Liver (tissue), 9 donors: ENCODE data around the gene UTP4. TPM values are rescaled to one million over a fixed set of nuclear protein-coding genes. Genes with fewer than 3 reads are reported as not detected.

ENCODE experiments used
- DNase-seq: peaks from one replicate; pipeline ENCODE4 v3.0.0-alpha.2; 2017; ENCODE audit warnings: low spot score
- H3K27ac ChIP-seq, 2 donors: one replicate each; pipeline ENCODE4 v1.7.0; 2013; ENCODE audit warnings: inconsistent platforms in 2 of 2, low read length in 2 of 2, control low read depth in 1 of 2, low read depth in 1 of 2, mild to moderate bottlenecking in 1 of 2
- H3K27me3 ChIP-seq, 4 donors: one replicate each; pipeline versions ENCODE4 v1.6.1 to v1.7.0; 2013; ENCODE audit warnings: low read length in 3 of 4, inconsistent platforms in 1 of 4, mild to moderate bottlenecking in 1 of 4, moderate library complexity in 1 of 4; ENCODE audit not compliant: control insufficient read depth in 4 of 4, insufficient read depth in 4 of 4
- H3K36me3 ChIP-seq, 4 donors: one replicate each; pipeline versions ENCODE4 v1.6.1 to v1.7.0; 2013; ENCODE audit warnings: low read length in 3 of 4, mild to moderate bottlenecking in 3 of 4, low read depth in 1 of 4, moderate library complexity in 1 of 4; ENCODE audit not compliant: control insufficient read depth in 4 of 4, insufficient read depth in 3 of 4
- H3K4me1 ChIP-seq, 4 donors: one replicate each; pipeline versions ENCODE4 v1.6.1 to v1.7.0; 2013; ENCODE audit warnings: low read length in 3 of 4, mild to moderate bottlenecking in 3 of 4, moderate library complexity in 1 of 4; ENCODE audit not compliant: control insufficient read depth in 4 of 4, insufficient read depth in 4 of 4
- H3K4me3 ChIP-seq, 3 donors: one replicate each; pipeline versions ENCODE4 v1.6.1 to v1.7.0; 2013; ENCODE audit warnings: low read length in 3 of 3, control low read depth in 1 of 3, low read depth in 1 of 3, mild to moderate bottlenecking in 1 of 3
- H3K9ac ChIP-seq, 2 donors: one replicate each; pipeline ENCODE4 v1.7.0; 2013; ENCODE audit warnings: low read length in 2 of 2, mild to moderate bottlenecking in 2 of 2, moderate library complexity in 2 of 2, control low read depth in 1 of 2, low read depth in 1 of 2
- H3K9me3 ChIP-seq, 4 donors: one replicate each; pipeline versions ENCODE4 v1.6.1 to v1.7.0; 2013; ENCODE audit warnings: low read length in 3 of 4; ENCODE audit not compliant: control insufficient read depth in 4 of 4
- EGR1 ChIP-seq, 2 donors: IDR thresholded peaks; 2 replicates each; pipeline ENCODE4 v1.6.1; 2016 to 2018; ENCODE audit warnings: antibody characterized with exemption in 2 of 2, low read depth in 2 of 2
- FOXA1 ChIP-seq: IDR thresholded peaks from 2 replicates; pipeline ENCODE4 v1.6.1; 2016; ENCODE audit warnings: antibody characterized with exemption
- FOXA2 ChIP-seq: IDR thresholded peaks from 2 replicates; pipeline ENCODE4 v1.6.1; 2016; ENCODE audit warnings: antibody characterized with exemption
- GABPA ChIP-seq, 2 donors: IDR thresholded peaks in 1 of 2; conservative IDR thresholded peaks in 1 of 2; 2 replicates each; pipeline ENCODE4 v1.6.1; 2016; ENCODE audit warnings: antibody characterized with exemption in 2 of 2, mild to moderate bottlenecking in 1 of 2, moderate library complexity in 1 of 2
- HNF4G ChIP-seq: IDR thresholded peaks from 2 replicates; pipeline ENCODE4 v1.6.1; 2016; ENCODE audit warnings: antibody characterized with exemption
- JUND ChIP-seq, 2 donors: IDR thresholded peaks; 2 replicates each; pipeline ENCODE4 v1.6.1; 2016; ENCODE audit warnings: antibody characterized with exemption in 2 of 2
- NR2F2 ChIP-seq: IDR thresholded peaks from 2 replicates; pipeline ENCODE4 v1.6.1; 2016; ENCODE audit warnings: antibody characterized with exemption
- RAD21 ChIP-seq, 2 donors: IDR thresholded peaks; 2 replicates each; pipeline ENCODE4 v1.6.1; 2016; ENCODE audit warnings: antibody characterized with exemption in 2 of 2, mild to moderate bottlenecking in 2 of 2
- RXRA ChIP-seq, 2 donors: IDR thresholded peaks; 2 replicates each; pipeline ENCODE4 v1.6.1; 2017 to 2018; ENCODE audit warnings: antibody characterized with exemption in 2 of 2, mild to moderate bottlenecking in 1 of 2
- SP1 ChIP-seq: IDR thresholded peaks from 2 replicates; pipeline ENCODE4 v1.6.1; 2018; ENCODE audit warnings: antibody characterized with exemption, mild to moderate bottlenecking
- TAF1 ChIP-seq: conservative IDR thresholded peaks from 2 replicates; pipeline ENCODE4 v1.6.1; 2016; ENCODE audit warnings: antibody characterized with exemption, mild to moderate bottlenecking
- YY1 ChIP-seq: IDR thresholded peaks from 2 replicates; pipeline ENCODE4 v1.6.1; 2016; ENCODE audit warnings: antibody characterized with exemption, mild to moderate bottlenecking
- WGBS: extraction: QIAGEN DNeasy Blood & Tissue Kit; methylation state at CpG from one replicate; pipeline ENCODE4 v1.1.7; 2013; 5-methylcytosine and 5-hydroxymethylcytosine counted together
- polyA plus RNA-seq, 2 donors: library from polyadenylated mRNA; stranded (reverse) in 1 of 2; unstranded in 1 of 2; fragments of 200-250 nt in 1 of 2; fragments of >200 nt in 1 of 2; fragmentation: Nextera tagmentation in 1 of 2; extraction: Ambion mirVana in 1 of 2; gene quantifications; one replicate each; pipeline versions ENCODE4 v1.2.1 to v1.2.3, GENCODE V29; 2013 to 2015
- total RNA-seq, 2 donors: library from RNA; depleted of rRNA; stranded (reverse); fragments of >200 nt; gene quantifications; one replicate each; pipeline ENCODE4 v1.2.3, GENCODE V29; 2014
- TF ChIP-seq, protein P1 (sequence below): IDR thresholded peaks from 2 replicates; pipeline ENCODE4 v1.6.1; 2016; ENCODE audit warnings: antibody characterized with exemption
- TF ChIP-seq, protein P2 (sequence below): IDR thresholded peaks from 2 replicates; pipeline ENCODE4 v1.6.1; 2016; ENCODE audit warnings: antibody characterized with exemption
- TF ChIP-seq, protein P3 (sequence below): fragments of 150-350 bp; IDR thresholded peaks from 2 replicates; pipeline ENCODE4 v1.5.1; 2017; ENCODE audit warnings: improper control_type of control experiment, low read depth, low read length; ENCODE audit not compliant: missing input control
- TF ChIP-seq, protein P4 (sequence below): IDR thresholded peaks from 2 replicates; pipeline ENCODE4 v1.6.1; 2016; ENCODE audit warnings: antibody characterized with exemption, mild to moderate bottlenecking
- donor health status: healthy.
- donor health status: healthy.
- donor health status: healthy.
- donor health status: healthy.
- donor health status: healthy.

UTP4 gene
- total and polyA plus RNA-seq, 4 donors, result 11.3 to 13.8 (median 12.4) TPM

DNA sequence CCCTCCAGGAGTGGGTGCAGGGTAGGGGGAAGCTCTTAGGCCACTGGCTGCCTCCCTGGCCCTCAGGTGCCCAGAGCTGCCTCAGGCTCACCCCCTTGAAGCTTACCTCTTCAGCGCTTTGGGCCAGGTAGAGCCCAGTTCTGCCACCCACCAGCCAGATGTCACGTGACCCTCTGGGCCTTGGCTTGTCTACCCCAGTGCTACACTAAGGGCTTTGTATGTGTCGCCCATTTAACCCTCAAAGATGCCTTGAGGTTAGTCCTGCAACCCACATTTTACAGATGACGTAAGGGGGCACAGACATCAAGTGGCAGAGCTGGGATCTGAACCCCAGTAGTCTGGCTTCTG is 23.6 kb upstream of the UTP4 start:
- TF ChIP-seq FOXA1 (no peak), NR2F2 (no peak), JUND (IDR thresholded peaks at IDR 0.05) (no peak), EGR1 (IDR thresholded peaks at IDR 0.05; ENCODE audit: low read depth in 2 of 2) (no peak), RAD21 (IDR thresholded peaks at IDR 0.05) (no peak), GABPA (IDR thresholded peaks at IDR 0.05 in 1 of 2, conservative IDR thresholded peaks at IDR 0.05 in 1 of 2) (no peak), HNF4G (no peak)
- 94% methylated on average over 4 of the region's 4 CpGs for WGBS
- Histone ChIP-seq H3K4me1 (peaks cover 12 to 38% (median 24%) of the 10 kb centered on the region in 4 donors), H3K27me3 (no peaks in the 10 kb centered on the region), H3K9me3 (no peaks in the 10 kb centered on the region), H3K36me3 (peaks cover 0 to 10% (median under 1%) of the 10 kb centered on the region in 4 donors), H3K27ac (no peak overlapping the region), H3K9ac (no peak overlapping the region), H3K4me3 (no peak overlapping the region)
- DNase-seq, result no peak

DNA sequence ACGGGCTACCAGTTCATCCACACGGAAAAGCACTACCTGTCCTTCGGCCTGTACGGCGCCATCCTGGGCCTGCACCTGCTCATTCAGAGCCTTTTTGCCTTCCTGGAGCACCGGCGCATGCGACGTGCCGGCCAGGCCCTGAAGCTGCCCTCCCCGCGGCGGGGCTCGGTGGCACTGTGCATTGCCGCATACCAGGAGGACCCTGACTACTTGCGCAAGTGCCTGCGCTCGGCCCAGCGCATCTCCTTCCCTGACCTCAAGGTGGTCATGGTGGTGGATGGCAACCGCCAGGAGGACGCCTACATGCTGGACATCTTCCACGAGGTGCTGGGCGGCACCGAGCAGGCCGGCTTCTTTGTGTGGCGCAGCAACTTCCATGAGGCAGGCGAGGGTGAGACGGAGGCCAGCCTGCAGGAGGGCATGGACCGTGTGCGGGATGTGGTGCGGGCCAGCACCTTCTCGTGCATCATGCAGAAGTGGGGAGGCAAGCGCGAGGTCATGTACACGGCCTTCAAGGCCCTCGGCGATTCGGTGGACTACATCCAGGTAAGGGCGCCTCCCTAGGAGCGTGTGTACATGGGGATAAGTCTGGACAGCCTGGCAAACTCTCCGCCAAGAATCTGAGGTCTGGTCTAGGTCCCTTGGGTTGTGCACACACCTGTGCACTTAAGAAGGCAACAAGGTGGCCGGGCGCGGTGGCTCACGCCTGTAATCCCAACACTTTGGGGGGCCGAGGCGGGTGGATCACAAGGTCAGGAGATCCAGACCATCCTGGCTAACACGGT is 22.8 kb upstream of the UTP4 start:
- 97% methylated on average over 48 of the region's 48 CpGs for WGBS
- no peak overlapping the region for H3K27ac ChIP-seq
- peaks cover 0 to 15% (median 2%) of the 10 kb centered on the region in 4 donors for H3K36me3 ChIP-seq
- H3K4me3 ChIP-seq, result no peak overlapping the region
- no peaks in the 10 kb centered on the region for H3K9me3 ChIP-seq
- H3K9ac ChIP-seq, result no peak overlapping the region
- no peak for DNase-seq
- TF ChIP-seq YY1 (no peak), JUND (IDR thresholded peaks at IDR 0.05) (no peak), SP1 (no peak)
- TF ChIP-seq, protein P1, sequence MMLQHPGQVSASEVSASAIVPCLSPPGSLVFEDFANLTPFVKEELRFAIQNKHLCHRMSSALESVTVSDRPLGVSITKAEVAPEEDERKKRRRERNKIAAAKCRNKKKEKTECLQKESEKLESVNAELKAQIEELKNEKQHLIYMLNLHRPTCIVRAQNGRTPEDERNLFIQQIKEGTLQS, result no peak
- no peaks in the 10 kb centered on the region for H3K27me3 ChIP-seq
- peaks cover 12 to 38% (median 24%) of the 10 kb centered on the region in 4 donors for H3K4me1 ChIP-seq

DNA sequence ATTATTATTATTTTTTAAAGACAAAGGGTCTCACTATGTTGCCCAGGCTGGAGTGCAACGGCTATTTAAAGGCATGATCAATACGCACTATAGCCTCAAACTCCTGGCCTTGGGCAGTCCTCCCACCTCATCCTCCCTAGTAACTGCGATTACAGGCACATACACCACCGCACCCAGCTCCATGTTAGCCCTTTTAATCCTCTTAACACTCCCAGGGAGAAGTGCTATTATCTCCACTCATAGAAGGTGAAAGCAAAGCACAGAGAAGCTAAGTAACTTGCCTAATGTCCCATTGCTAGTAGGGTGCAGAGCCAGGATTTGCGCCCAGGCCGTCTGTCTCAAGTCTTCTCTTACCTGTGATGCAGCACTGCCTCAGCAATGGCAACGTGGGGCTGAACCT is 22.0 kb upstream of the UTP4 start:
- Histone ChIP-seq H3K27me3 (no peaks in the 10 kb centered on the region), H3K36me3 (peaks cover 0 to 20% (median 2%) of the 10 kb centered on the region in 4 donors), H3K9me3 (no peaks in the 10 kb centered on the region), H3K27ac (no peak overlapping the region), H3K4me3 (no peak overlapping the region), H3K4me1 (peaks cover 12 to 35% (median 20%) of the 10 kb centered on the region in 4 donors), H3K9ac (no peak overlapping the region)
- DNase-seq, result no peak
- 95% methylated on average over 7 of the region's 7 CpGs for WGBS
- TF ChIP-seq HNF4G, result no peak
- TF ChIP-seq JUND (IDR thresholded peaks at IDR 0.05), result no peak
- TF ChIP-seq FOXA2, result no peak
- TF ChIP-seq, protein P2, sequence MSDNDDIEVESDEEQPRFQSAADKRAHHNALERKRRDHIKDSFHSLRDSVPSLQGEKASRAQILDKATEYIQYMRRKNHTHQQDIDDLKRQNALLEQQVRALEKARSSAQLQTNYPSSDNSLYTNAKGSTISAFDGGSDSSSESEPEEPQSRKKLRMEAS, result no peak
- no peak for TF ChIP-seq FOXA1
- no peak for TF ChIP-seq GABPA (IDR thresholded peaks at IDR 0.05 in 1 of 2, conservative IDR thresholded peaks at IDR 0.05 in 1 of 2)
- TF ChIP-seq SP1, result no peak
- no peak for TF ChIP-seq RAD21 (IDR thresholded peaks at IDR 0.05)
- TF ChIP-seq, protein P3, sequence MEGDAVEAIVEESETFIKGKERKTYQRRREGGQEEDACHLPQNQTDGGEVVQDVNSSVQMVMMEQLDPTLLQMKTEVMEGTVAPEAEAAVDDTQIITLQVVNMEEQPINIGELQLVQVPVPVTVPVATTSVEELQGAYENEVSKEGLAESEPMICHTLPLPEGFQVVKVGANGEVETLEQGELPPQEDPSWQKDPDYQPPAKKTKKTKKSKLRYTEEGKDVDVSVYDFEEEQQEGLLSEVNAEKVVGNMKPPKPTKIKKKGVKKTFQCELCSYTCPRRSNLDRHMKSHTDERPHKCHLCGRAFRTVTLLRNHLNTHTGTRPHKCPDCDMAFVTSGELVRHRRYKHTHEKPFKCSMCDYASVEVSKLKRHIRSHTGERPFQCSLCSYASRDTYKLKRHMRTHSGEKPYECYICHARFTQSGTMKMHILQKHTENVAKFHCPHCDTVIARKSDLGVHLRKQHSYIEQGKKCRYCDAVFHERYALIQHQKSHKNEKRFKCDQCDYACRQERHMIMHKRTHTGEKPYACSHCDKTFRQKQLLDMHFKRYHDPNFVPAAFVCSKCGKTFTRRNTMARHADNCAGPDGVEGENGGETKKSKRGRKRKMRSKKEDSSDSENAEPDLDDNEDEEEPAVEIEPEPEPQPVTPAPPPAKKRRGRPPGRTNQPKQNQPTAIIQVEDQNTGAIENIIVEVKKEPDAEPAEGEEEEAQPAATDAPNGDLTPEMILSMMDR, result no peak
- TF ChIP-seq YY1, result no peak
- TF ChIP-seq, protein P1, result no peak
- TF ChIP-seq, protein P4, sequence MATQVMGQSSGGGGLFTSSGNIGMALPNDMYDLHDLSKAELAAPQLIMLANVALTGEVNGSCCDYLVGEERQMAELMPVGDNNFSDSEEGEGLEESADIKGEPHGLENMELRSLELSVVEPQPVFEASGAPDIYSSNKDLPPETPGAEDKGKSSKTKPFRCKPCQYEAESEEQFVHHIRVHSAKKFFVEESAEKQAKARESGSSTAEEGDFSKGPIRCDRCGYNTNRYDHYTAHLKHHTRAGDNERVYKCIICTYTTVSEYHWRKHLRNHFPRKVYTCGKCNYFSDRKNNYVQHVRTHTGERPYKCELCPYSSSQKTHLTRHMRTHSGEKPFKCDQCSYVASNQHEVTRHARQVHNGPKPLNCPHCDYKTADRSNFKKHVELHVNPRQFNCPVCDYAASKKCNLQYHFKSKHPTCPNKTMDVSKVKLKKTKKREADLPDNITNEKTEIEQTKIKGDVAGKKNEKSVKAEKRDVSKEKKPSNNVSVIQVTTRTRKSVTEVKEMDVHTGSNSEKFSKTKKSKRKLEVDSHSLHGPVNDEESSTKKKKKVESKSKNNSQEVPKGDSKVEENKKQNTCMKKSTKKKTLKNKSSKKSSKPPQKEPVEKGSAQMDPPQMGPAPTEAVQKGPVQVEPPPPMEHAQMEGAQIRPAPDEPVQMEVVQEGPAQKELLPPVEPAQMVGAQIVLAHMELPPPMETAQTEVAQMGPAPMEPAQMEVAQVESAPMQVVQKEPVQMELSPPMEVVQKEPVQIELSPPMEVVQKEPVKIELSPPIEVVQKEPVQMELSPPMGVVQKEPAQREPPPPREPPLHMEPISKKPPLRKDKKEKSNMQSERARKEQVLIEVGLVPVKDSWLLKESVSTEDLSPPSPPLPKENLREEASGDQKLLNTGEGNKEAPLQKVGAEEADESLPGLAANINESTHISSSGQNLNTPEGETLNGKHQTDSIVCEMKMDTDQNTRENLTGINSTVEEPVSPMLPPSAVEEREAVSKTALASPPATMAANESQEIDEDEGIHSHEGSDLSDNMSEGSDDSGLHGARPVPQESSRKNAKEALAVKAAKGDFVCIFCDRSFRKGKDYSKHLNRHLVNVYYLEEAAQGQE, result no peak
- TF ChIP-seq NR2F2, result no peak
- TF ChIP-seq TAF1, result no peak
- no peak for TF ChIP-seq RXRA (IDR thresholded peaks at IDR 0.05)
